Measurements from ENCODE around the gene BRIP1.
"Not testable (repeated sequence)": the region's sequence is repeated elsewhere in the genome, so short reads cannot be mapped to it uniquely, and the experiment has no call there.

Gene BRIP1

GRCh38 chr17:61672140-61672539, 191.2 kb downstream of the BRIP1 start:
- no peak for TF ChIP-seq CTCF (IDR thresholded peaks at IDR 0.05; ENCODE audit: control extremely low read depth, extremely low read depth, low read depth, missing control alignments)
- CTCF ChIA-PET = interaction anchor here (0.8 to 1.8 kb wide), 4 partner anchors 9 to 26 kb away, joined by 3 read pairs; no protein-coding TSS in a partner anchor
- no peak for DNase-seq (ENCODE audit: extremely low spot score)
- POLR2A ChIA-PET = no interaction called here

GRCh38 chr17:61670691-61671090, 192.6 kb downstream of the BRIP1 start:
- DNase-seq (ENCODE audit: extremely low spot score) = no peak
- no peak for TF ChIP-seq CTCF (IDR thresholded peaks at IDR 0.05; ENCODE audit: control extremely low read depth, extremely low read depth, low read depth, missing control alignments)
- CTCF ChIA-PET = no interaction called here
- POLR2A ChIA-PET = no interaction called here

- DNase-seq (ENCODE audit: extremely low spot score) = no peak
- POLR2A ChIA-PET = no interaction called here
- CTCF ChIA-PET = interaction anchor here (1.0 kb wide), 1 partner anchor 11 kb away, joined by 3 read pairs; no protein-coding TSS in a partner anchor
- TF ChIP-seq CTCF (IDR thresholded peaks at IDR 0.05; ENCODE audit: control extremely low read depth, extremely low read depth, low read depth, missing control alignments) = no peak
Measured at GRCh38 chr17:61669522-61669921, 193.8 kb downstream of the BRIP1 start.

GRCh38 chr17:61668486-61668885, 194.8 kb downstream of the BRIP1 start:
- POLR2A ChIA-PET = no interaction called here
- no peak for TF ChIP-seq CTCF (IDR thresholded peaks at IDR 0.05; ENCODE audit: control extremely low read depth, extremely low read depth, low read depth, missing control alignments)
- CTCF ChIA-PET = no interaction called here

GRCh38 chr17:61666406-61667088, 196.8 kb downstream of the BRIP1 start:
- DNase-seq (ENCODE audit: extremely low spot score); POLR2A ChIA-PET: not testable (repeated sequence)
- CTCF ChIA-PET = interaction anchor here (1.1 kb wide), 1 partner anchor 16 kb away, joined by 3 read pairs; no protein-coding TSS in a partner anchor

More at GRCh38 chr17:61668486-61668885, 194.8 kb downstream of the BRIP1 start:
- DNase-seq (ENCODE audit: extremely low spot score) = no peak

GRCh38 chr17:61663310-61663709, 200.0 kb downstream of the BRIP1 start:
- CTCF ChIA-PET = interaction anchor here (0.9 kb wide), 1 partner anchor 9 kb away, joined by 3 read pairs; no protein-coding TSS in a partner anchor
- POLR2A ChIA-PET = no interaction called here

More at GRCh38 chr17:61663310-61663709, 200.0 kb downstream of the BRIP1 start:
- TF ChIP-seq CTCF (IDR thresholded peaks at IDR 0.05; ENCODE audit: control extremely low read depth, extremely low read depth, low read depth, missing control alignments) = no peak
- no peak for DNase-seq (ENCODE audit: extremely low spot score)

Measured in GM10248 (cell line).